ENCODE measurements around the gene CCDC89. TPM values are rescaled to one million over a fixed set of nuclear protein-coding genes. Genes with fewer than 3 reads are reported as not detected.

The CCDC89 gene
- polyA plus RNA-seq, 2 of the 4 experiments (the other 2 are of a cell fraction) = 0.05 TPM; not detected in 1

GRCh38 chr11:85664615-85665481 lies 21.1 kb downstream of the CCDC89 start, which contains the start of gene CREBZF:
Gene CREBZF, minus strand, starts transcription at chr11:85665129. Its CDS starts 254 bp downstream, at chr11:85664875.
- no peaks in the 10 kb centered on the region for H3K9me3 ChIP-seq
- no peak for FAIRE-seq
- DNase-seq (ENCODE audit: low read depth in 1 of 2, low spot score in 1 of 2) = peak; percentile 90 to 97
- peaks cover 27% of the 10 kb centered on the region for H3K4me1 ChIP-seq
- 3% methylated on average over 53 of the region's 67 CpGs for WGBS (ENCODE audit: missing lambda C conversion rate)
- POLR2A ChIA-PET = interaction anchor here (0.6 to 3.7 kb wide), 12 partner anchors 9 to 847 kb away, joined by 3 to 37 read pairs (median 4); partner anchors contain the start of genes DLG2, TMEM126A and TMEM126B
- H3K4me3 ChIP-seq = peak within 1 kb of the TSS; percentile 87
- CTCF ChIA-PET = interaction anchor here (0.7 to 2.8 kb wide), 9 partner anchors 13 to 179 kb away, joined by 3 to 11 read pairs (median 4); partner anchors contain the start of gene TMEM126A
- ATAC-seq = peak; percentile 87 to 96
- H3K4me2 ChIP-seq = peak within 1 kb of the TSS; percentile 94
- H3K27ac ChIP-seq = peak within 1 kb of the TSS; percentile 95 to 96
- TF ChIP-seq RFX5 (IDR thresholded peaks at IDR 0.05) = no peak
- no peak for TF ChIP-seq EP300 (IDR thresholded peaks at IDR 0.05)
- TF ChIP-seq, protein P1, sequence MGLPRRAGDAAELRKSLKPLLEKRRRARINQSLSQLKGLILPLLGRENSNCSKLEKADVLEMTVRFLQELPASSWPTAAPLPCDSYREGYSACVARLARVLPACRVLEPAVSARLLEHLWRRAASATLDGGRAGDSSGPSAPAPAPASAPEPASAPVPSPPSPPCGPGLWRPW (IDR thresholded peaks at IDR 0.05) = no peak
- TF ChIP-seq CBX2 (IDR thresholded peaks at IDR 0.05; ENCODE audit: borderline replicate concordance, low read depth) = no peak
- TF ChIP-seq RARB (CRISPR knock-in tag; IDR thresholded peaks at IDR 0.05) = peak; percentile 49; the same call in 1 of the 2 replicates
- TF ChIP-seq HMGXB4 (CRISPR knock-in tag; IDR thresholded peaks at IDR 0.05; ENCODE audit: borderline replicate concordance) = peak; percentile 91
- TF ChIP-seq EHF (CRISPR knock-in tag; IDR thresholded peaks at IDR 0.05) = no peak
- no peak for TF ChIP-seq JUNB (IDR thresholded peaks at IDR 0.05)
- TF ChIP-seq NR3C1 (IDR thresholded peaks at IDR 0.05) = no peak
- TF ChIP-seq, protein P2, sequence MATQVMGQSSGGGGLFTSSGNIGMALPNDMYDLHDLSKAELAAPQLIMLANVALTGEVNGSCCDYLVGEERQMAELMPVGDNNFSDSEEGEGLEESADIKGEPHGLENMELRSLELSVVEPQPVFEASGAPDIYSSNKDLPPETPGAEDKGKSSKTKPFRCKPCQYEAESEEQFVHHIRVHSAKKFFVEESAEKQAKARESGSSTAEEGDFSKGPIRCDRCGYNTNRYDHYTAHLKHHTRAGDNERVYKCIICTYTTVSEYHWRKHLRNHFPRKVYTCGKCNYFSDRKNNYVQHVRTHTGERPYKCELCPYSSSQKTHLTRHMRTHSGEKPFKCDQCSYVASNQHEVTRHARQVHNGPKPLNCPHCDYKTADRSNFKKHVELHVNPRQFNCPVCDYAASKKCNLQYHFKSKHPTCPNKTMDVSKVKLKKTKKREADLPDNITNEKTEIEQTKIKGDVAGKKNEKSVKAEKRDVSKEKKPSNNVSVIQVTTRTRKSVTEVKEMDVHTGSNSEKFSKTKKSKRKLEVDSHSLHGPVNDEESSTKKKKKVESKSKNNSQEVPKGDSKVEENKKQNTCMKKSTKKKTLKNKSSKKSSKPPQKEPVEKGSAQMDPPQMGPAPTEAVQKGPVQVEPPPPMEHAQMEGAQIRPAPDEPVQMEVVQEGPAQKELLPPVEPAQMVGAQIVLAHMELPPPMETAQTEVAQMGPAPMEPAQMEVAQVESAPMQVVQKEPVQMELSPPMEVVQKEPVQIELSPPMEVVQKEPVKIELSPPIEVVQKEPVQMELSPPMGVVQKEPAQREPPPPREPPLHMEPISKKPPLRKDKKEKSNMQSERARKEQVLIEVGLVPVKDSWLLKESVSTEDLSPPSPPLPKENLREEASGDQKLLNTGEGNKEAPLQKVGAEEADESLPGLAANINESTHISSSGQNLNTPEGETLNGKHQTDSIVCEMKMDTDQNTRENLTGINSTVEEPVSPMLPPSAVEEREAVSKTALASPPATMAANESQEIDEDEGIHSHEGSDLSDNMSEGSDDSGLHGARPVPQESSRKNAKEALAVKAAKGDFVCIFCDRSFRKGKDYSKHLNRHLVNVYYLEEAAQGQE (IDR thresholded peaks at IDR 0.05) = peak; percentile 75
- TF ChIP-seq FOSL2 (IDR thresholded peaks at IDR 0.05) = no peak
- TF ChIP-seq FOSL2 (CRISPR knock-in tag; IDR thresholded peaks at IDR 0.05) = peak; percentile 72
- no peak for TF ChIP-seq ZFP36 (IDR thresholded peaks at IDR 0.05; ENCODE audit: borderline replicate concordance, partially characterized antibody)
- TF ChIP-seq, protein P3, sequence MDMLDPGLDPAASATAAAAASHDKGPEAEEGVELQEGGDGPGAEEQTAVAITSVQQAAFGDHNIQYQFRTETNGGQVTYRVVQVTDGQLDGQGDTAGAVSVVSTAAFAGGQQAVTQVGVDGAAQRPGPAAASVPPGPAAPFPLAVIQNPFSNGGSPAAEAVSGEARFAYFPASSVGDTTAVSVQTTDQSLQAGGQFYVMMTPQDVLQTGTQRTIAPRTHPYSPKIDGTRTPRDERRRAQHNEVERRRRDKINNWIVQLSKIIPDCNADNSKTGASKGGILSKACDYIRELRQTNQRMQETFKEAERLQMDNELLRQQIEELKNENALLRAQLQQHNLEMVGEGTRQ (IDR thresholded peaks at IDR 0.05) = no peak
- TF ChIP-seq EHMT2 (IDR thresholded peaks at IDR 0.05; ENCODE audit: low read depth) = no peak
- peak; percentile 99 for TF ChIP-seq PHF8 (IDR thresholded peaks at IDR 0.05; ENCODE audit: borderline replicate concordance, low read depth)
- no peak for TF ChIP-seq HEYL (CRISPR knock-in tag; IDR thresholded peaks at IDR 0.05)
- peak; percentile 93 to 97 for TF ChIP-seq JUN (IDR thresholded peaks at IDR 0.05)
- TF ChIP-seq MAX (IDR thresholded peaks at IDR 0.05) = peak; percentile 67
- TF ChIP-seq NFE2L2 (conservative IDR thresholded peaks at IDR 0.05; ENCODE audit: low read length) = peak; percentile 97
- no peak for TF ChIP-seq RAD21 (conservative IDR thresholded peaks at IDR 0.05 in 1 of 2, IDR thresholded peaks at IDR 0.05 in 1 of 2)
- TF ChIP-seq MAZ (IDR thresholded peaks at IDR 0.05; ENCODE audit: borderline replicate concordance, low read depth, low read length) = no peak
- no peak for TF ChIP-seq POLR2AphosphoS2 (conservative IDR thresholded peaks at IDR 0.05; ENCODE audit: low read length)
- TF ChIP-seq RNF2 (IDR thresholded peaks at IDR 0.05; ENCODE audit: borderline replicate concordance, low read depth) = no peak
- TF ChIP-seq TFCP2L1 (CRISPR knock-in tag; IDR thresholded peaks at IDR 0.05) = peak; percentile 65; the same call in 1 of the 2 replicates
- no peak for TF ChIP-seq SREBF2 (IDR thresholded peaks at IDR 0.05)
- TF ChIP-seq CHD2 (IDR thresholded peaks at IDR 0.05; ENCODE audit: low read length, partially characterized antibody) = peak; percentile 91
- no peak for TF ChIP-seq ELK1 (IDR thresholded peaks at IDR 0.05; ENCODE audit: low read depth, low read length)
- TF ChIP-seq MYC (IDR thresholded peaks at IDR 0.05; ENCODE audit: borderline replicate concordance, low read length) = no peak; the same call in 1 of the 2 replicates
- 0 out of 2 replicates have a peak, but pooled peaks have one; percentile 17 for TF ChIP-seq FOSB (CRISPR knock-in tag; IDR thresholded peaks at IDR 0.05)
- no peak for TF ChIP-seq ESRRA (IDR thresholded peaks at IDR 0.05; ENCODE audit: borderline replicate concordance, low read length)
- TF ChIP-seq FOXS1 (CRISPR knock-in tag; IDR thresholded peaks at IDR 0.05) = no peak
